ENCODE measurements around the gene RICTOR. TPM values are rescaled to one million over a fixed set of nuclear protein-coding genes. Genes with fewer than 3 reads are reported as not detected.

Gene RICTOR
- total and polyA plus RNA-seq, 2 donors (not counting 3 experiments of a cell fraction or from before 2014, with no cell fraction given) = 9.2 to 38.0 TPM

GRCh38 chr5:38935437-38935836 is 138.8 kb downstream of the RICTOR start:
- Histone ChIP-seq H3K4me2 (ENCODE audit: insufficient read depth, low read length) (no peak overlapping the region), H3K9me3 (replicated peaks; ENCODE audit: control insufficient read depth, insufficient read depth, low read length) (no peaks in the 10 kb centered on the region), H3K4me1 (ENCODE audit: control insufficient read depth, extremely low read depth, insufficient read depth, low read length) (no peaks in the 10 kb centered on the region), H3K27ac (ENCODE audit: insufficient read depth, low read depth, low read length) (no peak overlapping the region), H3K9me1 (replicated peaks; ENCODE audit: control insufficient read depth, extremely low read depth, insufficient read depth, low read length) (no peaks in the 10 kb centered on the region), H3K79me2 (ENCODE audit: control insufficient read depth, insufficient read depth, low read length) (no peaks in the 10 kb centered on the region), H3K27me3 (ENCODE audit: control insufficient read depth in 2 of 2, insufficient read depth in 2 of 2, low read length in 2 of 2) (no peaks in the 10 kb centered on the region), H3K4me3 (replicated peaks in 1 of 3; ENCODE audit: insufficient read depth in 1 of 3, low read depth in 1 of 3, low read length in 3 of 3) (no peak overlapping the region), H3K9ac (replicated peaks; ENCODE audit: extremely low read depth, insufficient read depth, low read length) (no peak overlapping the region), H4K20me1 (replicated peaks; ENCODE audit: control insufficient read depth, extremely low read depth, insufficient read depth, low read length) (no peaks in the 10 kb centered on the region), H3K36me3 (ENCODE audit: control insufficient read depth in 2 of 2, extremely low read depth in 1 of 2, insufficient read depth in 2 of 2, low read length in 2 of 2) (no peaks in the 10 kb centered on the region), H2AFZ (ENCODE audit: low read depth, low read length) (no peak overlapping the region)
- dilution Hi-C loops (cut with MboI; ENCODE audit: extremely low pct_ligation_motif_present, low sequenced_read_pairs) = no loop called here
- BruUV-seq (replicated peaks) = no TSS peak
- FAIRE-seq (no peak), DNase-seq (ENCODE audit: low read depth, low spot score) (no peak)
- CTCF ChIA-PET = no interaction called here
- intact Hi-C loops (cut with micrococcal nuclease) = no loop called here
- POLR2A ChIA-PET = no interaction called here
- TF ChIP-seq EZH2 (IDR thresholded peaks at IDR 0.05; ENCODE audit: borderline replicate concordance, low read depth, low read length, severe bottlenecking) (no peak), JUN (IDR thresholded peaks at IDR 0.05; ENCODE audit: borderline replicate concordance, insufficient read depth, insufficient read length, low read depth) (no peak), POLR2AphosphoS5 (IDR thresholded peaks at IDR 0.05; ENCODE audit: insufficient read depth, low read depth, low read length) (no peak), CTCF (IDR thresholded peaks at IDR 0.05; ENCODE audit: extremely low read depth in 1 of 2, insufficient read depth in 1 of 2, low read depth in 1 of 2, low read length in 2 of 2) (no peak), MYC (IDR thresholded peaks at IDR 0.05; ENCODE audit: low read depth, low read length) (no peak), POLR2A (IDR thresholded peaks at IDR 0.05; ENCODE audit: low read depth, low read length) (no peak), MAX (IDR thresholded peaks at IDR 0.05; ENCODE audit: insufficient read depth, insufficient read length) (no peak), GATA2 (IDR thresholded peaks at IDR 0.05; ENCODE audit: insufficient read depth, insufficient read length, low read depth, low read length) (no peak), FOS (IDR thresholded peaks at IDR 0.05; ENCODE audit: borderline replicate concordance, insufficient read depth, low read length) (no peak)
